A549 (cell line): ENCODE data around the gene DST. TPM values are rescaled to one million over a fixed set of nuclear protein-coding genes. Genes with fewer than 3 reads are reported as not detected.

Source experiments
- ATAC-seq, 2 experiments: fragments of 200-7000 bp in 1 of 2; fragments of >200 bp in 1 of 2; cut with Nextera tagmentation in 1 of 2; cut with Tn5 transposase in 1 of 2; 3 replicates each; pipeline versions ENCODE4 v1.8.0 to v1.9.1; 2018 to 2020; ENCODE audit warnings: mild to moderate bottlenecking in 1 of 2, moderate library complexity in 1 of 2
- CTCF ChIA-PET: fragments of 300-600 bp; sonication (Branson Sonifier 250); formaldehyde crosslinking; extraction: SDS; loops from one replicate; lab custom pipeline; 2021; ENCODE audit warnings: antibody characterized with exemption, inconsistent platforms; lab: Yijun Ruan, JAX
- POLR2A ChIA-PET: fragments of 350-600 bp; formaldehyde crosslinking; extraction: SDS; loops from one replicate; lab custom pipeline; 2021; ENCODE audit warnings: antibody characterized with exemption, inconsistent platforms; lab: Yijun Ruan, JAX
- DNase-seq, 2 experiments: peaks; one replicate each; pipeline versions ENCODE4 v3.0.0 to v3.0.0-alpha.2; 2011 to 2016; ENCODE audit warnings: low read depth in 1 of 2, low spot score in 1 of 2
- FAIRE-seq: peaks from 2 replicates; lab custom pipeline; 2011; peaks lifted over from hg19 to GRCh38; lab: Jason Lieb, UNC
- H3K27ac ChIP-seq, 2 experiments: fragments of >200 bp; sonication (Bioruptor Twin); formaldehyde crosslinking; 3 replicates each; pipeline ENCODE4 v1.5.1; 2016 to 2017
- H3K4me1 ChIP-seq: fragments of >200 bp; sonication (Bioruptor Twin); formaldehyde crosslinking; 3 replicates; pipeline ENCODE4 v1.6.1; 2016
- H3K4me2 ChIP-seq: fragments of >200 bp; sonication (Bioruptor Twin); formaldehyde crosslinking; 3 replicates; pipeline ENCODE4 v1.6.1; 2016
- H3K4me3 ChIP-seq: fragments of >200 bp; sonication (Bioruptor Twin); formaldehyde crosslinking; 3 replicates; pipeline ENCODE4 v1.5.1; 2016
- H3K9me3 ChIP-seq: fragments of >200 bp; sonication (Bioruptor Twin); formaldehyde crosslinking; 3 replicates; pipeline ENCODE4 v1.6.1; 2016
- ATOH8 ChIP-seq: fragments of 250-450 bp; sonication (Bioruptor Pico); IDR thresholded peaks from 2 replicates; pipeline ENCODE4 v1.5.0; 2020; ENCODE audit warnings: low read depth, mild to moderate bottlenecking, moderate library complexity
- BCL3 ChIP-seq: fragments of >200 bp; sonication (Bioruptor Twin); formaldehyde crosslinking; IDR thresholded peaks from 3 replicates; pipeline ENCODE4 v1.6.1; 2016
- CEBPB ChIP-seq, 2 experiments: fragments of >200 bp in 1 of 2; sonication (Bioruptor Twin) in 1 of 2; formaldehyde crosslinking in 1 of 2; IDR thresholded peaks; 2 replicates each; pipeline ENCODE4 v1.6.1; 2012 to 2016
- EHF ChIP-seq: fragments of 250-450 bp; sonication (Bioruptor Pico); IDR thresholded peaks from 2 replicates; pipeline ENCODE4 v1.5.0; 2020; ENCODE audit warnings: mild to moderate bottlenecking
- EP300 ChIP-seq, 2 experiments: fragments of >200 bp; sonication (Bioruptor Twin); formaldehyde crosslinking; IDR thresholded peaks; 2 replicates in 1 of 2; 3 replicates in 1 of 2; pipeline ENCODE4 v1.6.1; 2016 to 2017
- FOSL2 ChIP-seq, 2 experiments: fragments of 450-650 bp in 1 of 2; fragments of >200 bp in 1 of 2; sonication (Bioruptor Twin) in 1 of 2; formaldehyde crosslinking; IDR thresholded peaks; 2 replicates each; pipeline versions ENCODE4 v1.5.0 to v1.6.1; 2016 to 2020; ENCODE audit warnings: mild to moderate bottlenecking in 1 of 2, moderate library complexity in 1 of 2
- HDAC2 ChIP-seq: fragments of 200-600 bp; sonication (generic); IDR thresholded peaks from 2 replicates; pipeline ENCODE4 v1.6.1; 2016
- HES2 ChIP-seq: fragments of >200 bp; sonication (Bioruptor Twin); formaldehyde crosslinking; IDR thresholded peaks from 2 replicates; pipeline ENCODE4 v1.6.1; 2016
- KDM1A ChIP-seq: fragments of 200-600 bp; sonication (generic); IDR thresholded peaks from 2 replicates; pipeline ENCODE4 v1.6.1; 2016; ENCODE audit warnings: low read depth, mild to moderate bottlenecking
- MAX ChIP-seq: IDR thresholded peaks from 2 replicates; pipeline ENCODE4 v1.6.1; 2012
- NFE2L2 ChIP-seq: fragments of 150-350 bp; conservative IDR thresholded peaks from 2 replicates; pipeline ENCODE4 v1.6.1; 2014; ENCODE audit warnings: low read length
- PHF8 ChIP-seq: fragments of 200-600 bp; sonication (generic); IDR thresholded peaks from 2 replicates; pipeline ENCODE4 v1.6.1; 2016; ENCODE audit warnings: low read depth, mild to moderate bottlenecking, antibody characterized with exemption, moderate library complexity, borderline replicate concordance
- POLR2A ChIP-seq: IDR thresholded peaks from 2 replicates; pipeline ENCODE4 v1.6.1; 2012; ENCODE audit warnings: mild to moderate bottlenecking, low read length
- POLR2AphosphoS2 ChIP-seq: conservative IDR thresholded peaks from 2 replicates; pipeline ENCODE4 v1.6.1; 2012; ENCODE audit warnings: low read length, improper control_type of control experiment, inconsistent platforms
- RFX5 ChIP-seq: fragments of 450-650 bp; IDR thresholded peaks from 2 replicates; pipeline ENCODE4 v1.7.1; 2014; ENCODE audit warnings: antibody characterized with exemption, mild to moderate bottlenecking, moderate library complexity
- RNF2 ChIP-seq: fragments of 200-600 bp; sonication (generic); IDR thresholded peaks from 2 replicates; pipeline ENCODE4 v1.6.1; 2016; ENCODE audit warnings: low read depth, mild to moderate bottlenecking, antibody characterized with exemption, moderate library complexity, borderline replicate concordance
- SREBF2 ChIP-seq: fragments of 450-650 bp; IDR thresholded peaks from 2 replicates; pipeline ENCODE4 v1.6.1; 2014; ENCODE audit warnings: mild to moderate bottlenecking, moderate library complexity
- USF2 ChIP-seq: fragments of 450-650 bp; IDR thresholded peaks from 2 replicates; pipeline ENCODE4 v1.6.1; 2014; ENCODE audit warnings: antibody characterized with exemption
- ZSCAN20 ChIP-seq: fragments of 250-450 bp; sonication (Bioruptor Pico); IDR thresholded peaks from 2 replicates; pipeline ENCODE4 v1.8.0; 2022; ENCODE audit warnings: mild to moderate bottlenecking, moderate library complexity
- WGBS: methylation state at CpG from one replicate; pipeline ENCODE4 v1.1.6; 2017; ENCODE audit errors: missing lambda C conversion rate; 5-methylcytosine and 5-hydroxymethylcytosine counted together
- polyA plus RNA-seq, 4 experiments: library from polyadenylated mRNA; depleted of rRNA in 3 of 4; stranded (reverse); fragments of >200 nt; fragmentation: RNase III in 1 of 4; extraction: RNeasy Plus Mini Kit Qiagen cat#74134 plus additional on column Dnase treatment in 1 of 4; gene quantifications; 2 replicates in 3 of 4; 3 replicates in 1 of 4; pipeline ENCODE4 v1.2.3, GENCODE V29; 2011 to 2017

DST gene
- polyA plus RNA-seq, 2 of the 4 experiments (the other 2 are of a cell fraction): 32.4 to 99.0 TPM

GRCh38 chr6:56505512-56506260 lies 137.0 kb downstream of the DST start:
- ATAC-seq (no peak), FAIRE-seq (no peak), DNase-seq (no peak)
- WGBS: 39% methylated on average over 2 of the region's 2 CpGs
- ChIA-PET CTCF (interaction anchor here (1.0 kb wide), 1 partner anchor 135 kb away, joined by 4 read pairs; no protein-coding TSS in a partner anchor), POLR2A (no interaction called here)
- Histone ChIP-seq H3K27ac (no peak overlapping the region), H3K4me1 (peaks cover 4% of the 10 kb centered on the region; the same call in 2 of the 3 replicates), H3K9me3 (no peaks in the 10 kb centered on the region), H3K4me2 (no peak overlapping the region), H3K4me3 (no peak overlapping the region)
- TF ChIP-seq CEBPB (IDR thresholded peaks at IDR 0.05) (no peak), USF2 (no peak), BCL3 (no peak), ATOH8 (CRISPR knock-in tag) (no peak), RFX5 (no peak)

GRCh38 chr6:56501993-56502392 lies 140.7 kb downstream of the DST start:
- Histone ChIP-seq H3K4me2 (no peak overlapping the region), H3K4me3 (no peak overlapping the region), H3K9me3 (no peaks in the 10 kb centered on the region), H3K4me1 (no peaks in the 10 kb centered on the region), H3K27ac (no peak overlapping the region)
- DNase-seq: no peak
- POLR2A ChIA-PET: no interaction called here
- FAIRE-seq: no peak
- CTCF ChIA-PET: interaction anchor here (1.8 kb wide), 1 partner anchor 132 kb away, joined by 4 read pairs; no protein-coding TSS in a partner anchor
- TF ChIP-seq FOSL2 (IDR thresholded peaks at IDR 0.05) (no peak), FOSL2 (CRISPR knock-in tag; IDR thresholded peaks at IDR 0.05) (no peak), EHF (CRISPR knock-in tag) (no peak), HDAC2 (no peak), HES2 (no peak), SREBF2 (no peak), ZSCAN20 (CRISPR knock-in tag) (no peak), POLR2A (no peak), KDM1A (no peak), PHF8 (no peak), MAX (no peak), EP300 (IDR thresholded peaks at IDR 0.05) (no peak)
- ATAC-seq: no peak

GRCh38 chr6:56499095-56499494 lies 143.6 kb downstream of the DST start:
- no peak for TF ChIP-seq NFE2L2
- TF ChIP-seq POLR2AphosphoS2: no peak
- no peak for TF ChIP-seq RNF2
- H3K9me3 ChIP-seq: no peaks in the 10 kb centered on the region
- ATAC-seq: no peak
- H3K4me2 ChIP-seq: no peak overlapping the region
- FAIRE-seq: no peak
- no peak overlapping the region for H3K4me3 ChIP-seq
- ChIA-PET CTCF (no interaction called here), POLR2A (no interaction called here)
- DNase-seq: no peak
- no peak overlapping the region for H3K27ac ChIP-seq
- no peaks in the 10 kb centered on the region for H3K4me1 ChIP-seq
